ENCODE data around the gene ADK.

GRCh38 chr10:74474022-74474713 is 323.1 kb downstream of the ADK start:
- TF ChIP-seq POLR2A (IDR thresholded peaks at IDR 0.05), result no peak
- TF ChIP-seq, protein P1, sequence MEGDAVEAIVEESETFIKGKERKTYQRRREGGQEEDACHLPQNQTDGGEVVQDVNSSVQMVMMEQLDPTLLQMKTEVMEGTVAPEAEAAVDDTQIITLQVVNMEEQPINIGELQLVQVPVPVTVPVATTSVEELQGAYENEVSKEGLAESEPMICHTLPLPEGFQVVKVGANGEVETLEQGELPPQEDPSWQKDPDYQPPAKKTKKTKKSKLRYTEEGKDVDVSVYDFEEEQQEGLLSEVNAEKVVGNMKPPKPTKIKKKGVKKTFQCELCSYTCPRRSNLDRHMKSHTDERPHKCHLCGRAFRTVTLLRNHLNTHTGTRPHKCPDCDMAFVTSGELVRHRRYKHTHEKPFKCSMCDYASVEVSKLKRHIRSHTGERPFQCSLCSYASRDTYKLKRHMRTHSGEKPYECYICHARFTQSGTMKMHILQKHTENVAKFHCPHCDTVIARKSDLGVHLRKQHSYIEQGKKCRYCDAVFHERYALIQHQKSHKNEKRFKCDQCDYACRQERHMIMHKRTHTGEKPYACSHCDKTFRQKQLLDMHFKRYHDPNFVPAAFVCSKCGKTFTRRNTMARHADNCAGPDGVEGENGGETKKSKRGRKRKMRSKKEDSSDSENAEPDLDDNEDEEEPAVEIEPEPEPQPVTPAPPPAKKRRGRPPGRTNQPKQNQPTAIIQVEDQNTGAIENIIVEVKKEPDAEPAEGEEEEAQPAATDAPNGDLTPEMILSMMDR (IDR thresholded peaks at IDR 0.05), result no peak
- no peak for TF ChIP-seq POLR2AphosphoS5 (IDR thresholded peaks at IDR 0.05)

All from stomach (tissue), 4 donors.